NCI-H69 (cell line): ENCODE data around the gene FAM83C.
A peak's percentile ranks its signal among the peaks of the same experiment; 100 is the strongest.
"Not testable (repeated sequence)": the region's sequence is repeated elsewhere in the genome, so short reads cannot be mapped to it uniquely, and the experiment has no call there.

Source experiments
- DNase-seq: peaks from one replicate; lab custom pipeline; 2025; lab: John Stamatoyannopoulos, UW

FAM83C gene

DNA sequence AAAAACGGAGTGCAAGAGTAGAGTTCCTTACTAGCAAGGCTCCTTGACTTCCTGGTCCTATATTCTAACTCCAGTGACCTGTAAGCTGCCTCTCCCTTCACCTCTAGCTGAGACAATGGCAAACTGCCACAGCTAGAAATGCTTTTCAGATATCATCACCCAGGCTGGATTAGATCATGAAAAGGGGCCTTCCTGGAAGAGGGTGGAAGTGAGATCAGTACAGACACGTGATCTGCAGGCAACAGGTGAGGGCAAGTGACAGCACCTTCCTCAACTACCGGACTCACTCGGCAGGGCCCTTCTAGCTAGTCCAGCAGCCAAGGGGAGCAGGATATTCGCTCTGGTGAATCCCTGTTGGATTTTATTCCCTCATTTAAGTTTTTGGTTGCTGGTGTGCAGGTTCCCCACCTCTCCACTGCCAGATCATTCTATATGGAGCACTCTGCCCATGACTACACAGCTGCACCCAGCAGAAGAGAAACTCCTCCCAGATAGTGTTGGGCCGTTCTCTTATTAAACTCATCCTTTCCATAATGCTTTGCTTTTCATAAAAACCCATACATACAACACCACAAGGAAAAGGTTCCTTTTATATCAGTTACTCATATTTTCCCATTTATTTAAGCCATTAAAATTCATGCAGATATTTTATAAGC lies 26.4 kb upstream of the FAM83C start:
- peak; percentile 81 for DNase-seq

DNA sequence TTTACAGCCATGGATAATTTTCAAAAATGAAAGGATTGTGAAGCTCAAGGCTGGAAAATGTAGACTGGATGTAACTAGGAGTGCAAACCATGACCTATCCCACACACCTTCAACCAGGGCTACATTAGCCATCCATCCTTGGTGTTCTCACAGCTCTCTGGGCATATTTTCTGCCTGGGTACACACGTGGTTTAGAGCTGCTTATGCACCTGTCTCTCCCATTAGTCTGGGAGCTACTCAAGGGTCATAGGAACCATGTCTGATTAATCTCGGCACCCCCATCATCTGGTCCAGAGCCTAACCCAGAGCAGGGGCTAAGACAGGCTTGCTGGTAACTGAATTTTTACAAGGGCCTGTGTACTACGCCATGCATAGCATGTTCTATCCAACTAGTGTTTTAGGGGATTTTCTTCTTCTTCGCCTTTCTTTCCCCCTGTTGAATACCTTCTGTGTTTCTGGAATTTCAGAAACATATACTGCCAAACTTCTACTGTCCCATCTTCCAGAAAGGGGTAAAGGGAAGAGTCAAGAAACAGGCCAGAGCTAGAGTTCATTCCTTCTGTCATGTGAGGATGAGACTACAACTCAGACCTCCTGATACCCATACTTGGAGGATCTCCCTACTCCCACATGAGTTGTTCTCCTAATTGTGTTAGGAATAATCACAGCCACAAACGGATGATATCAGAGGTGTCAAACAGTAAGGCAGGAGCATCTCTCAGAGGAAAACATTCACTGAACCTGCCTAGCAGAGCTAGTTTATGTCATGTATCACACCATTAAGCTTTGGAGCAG lies 25.4 kb upstream of the FAM83C start:
- no peak for DNase-seq

DNA sequence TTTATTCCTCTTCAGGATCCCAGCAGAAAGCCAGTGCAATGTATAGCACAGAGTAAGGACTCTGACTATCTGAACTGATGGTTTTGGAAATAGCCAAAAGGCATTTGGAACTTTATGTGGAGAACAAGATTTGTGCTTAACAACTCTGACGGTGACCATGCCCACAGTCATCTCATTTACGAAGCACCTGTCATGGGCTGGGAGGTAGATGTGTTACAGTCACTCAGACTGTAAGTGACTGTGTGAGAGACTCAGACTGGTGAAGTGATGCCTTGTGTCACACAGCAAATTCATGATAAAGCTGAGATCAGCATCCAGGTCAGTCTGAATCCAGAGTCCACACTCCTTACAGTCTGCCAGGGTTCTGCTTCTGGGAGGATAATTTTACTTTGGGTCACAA lies 23.9 kb upstream of the FAM83C start:
- no peak for DNase-seq

DNA sequence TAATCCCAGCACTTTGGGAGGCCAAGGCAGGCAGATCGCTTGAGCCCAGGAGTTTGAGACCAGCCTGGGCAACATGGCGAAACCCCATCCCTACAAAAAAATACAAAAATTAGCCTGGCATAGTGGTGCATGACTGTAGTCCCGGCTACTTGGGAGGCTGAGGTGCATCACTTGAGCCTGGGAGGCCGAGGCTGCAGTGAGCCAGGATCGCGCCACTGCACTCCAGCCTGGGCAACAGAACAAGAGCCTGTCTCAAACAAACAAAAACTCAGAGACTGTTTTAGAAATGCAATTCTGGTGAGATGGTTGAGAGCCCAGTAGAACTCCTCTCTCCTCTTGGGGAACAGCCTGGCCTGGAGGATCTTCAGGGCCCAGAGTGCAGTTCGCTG lies 23.4 kb upstream of the FAM83C start:
- not testable (repeated sequence) for DNase-seq

- DNase-seq = no peak
These were observed 22.8 kb upstream of the FAM83C start for GRCh38 chr20:35314816-35315631.

GRCh38 chr20:35312318-35312717 lies 20.1 kb upstream of the FAM83C start:
- peak; percentile 44 for DNase-seq

DNA sequence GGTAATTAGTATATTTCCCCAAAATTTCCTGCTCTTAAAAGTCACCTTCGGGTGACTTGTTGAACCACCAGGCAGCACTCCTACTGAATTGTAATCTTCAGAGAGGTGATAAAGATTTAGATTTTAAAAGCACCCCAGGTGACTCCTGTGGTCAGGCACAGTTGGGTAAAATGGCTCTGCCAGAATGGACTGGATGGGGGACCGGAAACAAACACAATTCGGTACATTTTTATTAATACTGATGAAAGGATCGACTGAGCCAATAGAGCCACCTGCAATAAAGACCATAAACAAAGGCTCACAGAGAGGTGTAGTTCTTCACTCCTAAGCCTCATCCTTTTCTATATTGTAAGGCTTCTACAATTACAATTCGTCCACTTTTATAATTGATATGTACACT lies 19.6 kb upstream of the FAM83C start:
- DNase-seq = no peak

DNA sequence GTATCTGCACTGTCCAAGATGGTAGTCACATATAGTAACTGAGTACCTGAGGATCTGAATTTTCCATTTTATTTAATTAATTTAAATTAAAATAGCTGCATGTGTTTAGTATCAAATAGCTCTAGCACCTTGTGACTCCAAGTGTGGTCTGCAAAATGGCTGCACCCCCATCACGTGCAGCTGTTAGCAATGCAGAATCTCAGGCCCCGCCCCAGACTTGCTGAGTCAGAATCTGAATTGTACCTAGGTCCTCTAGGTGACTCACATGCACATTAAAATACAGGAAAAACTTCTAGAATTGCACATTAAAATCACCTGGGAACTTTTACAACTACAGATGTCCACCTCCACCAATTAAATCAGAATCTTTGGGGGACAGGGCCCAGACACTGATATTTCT lies 19.2 kb upstream of the FAM83C start:
- peak; percentile 49 for DNase-seq

- DNase-seq = peak; percentile 58
These were observed 15.7 kb upstream of the FAM83C start for GRCh38 chr20:35307666-35308653.

GRCh38 chr20:35306931-35307517 lies 14.8 kb upstream of the FAM83C start:
- peak; percentile 69 for DNase-seq

DNA sequence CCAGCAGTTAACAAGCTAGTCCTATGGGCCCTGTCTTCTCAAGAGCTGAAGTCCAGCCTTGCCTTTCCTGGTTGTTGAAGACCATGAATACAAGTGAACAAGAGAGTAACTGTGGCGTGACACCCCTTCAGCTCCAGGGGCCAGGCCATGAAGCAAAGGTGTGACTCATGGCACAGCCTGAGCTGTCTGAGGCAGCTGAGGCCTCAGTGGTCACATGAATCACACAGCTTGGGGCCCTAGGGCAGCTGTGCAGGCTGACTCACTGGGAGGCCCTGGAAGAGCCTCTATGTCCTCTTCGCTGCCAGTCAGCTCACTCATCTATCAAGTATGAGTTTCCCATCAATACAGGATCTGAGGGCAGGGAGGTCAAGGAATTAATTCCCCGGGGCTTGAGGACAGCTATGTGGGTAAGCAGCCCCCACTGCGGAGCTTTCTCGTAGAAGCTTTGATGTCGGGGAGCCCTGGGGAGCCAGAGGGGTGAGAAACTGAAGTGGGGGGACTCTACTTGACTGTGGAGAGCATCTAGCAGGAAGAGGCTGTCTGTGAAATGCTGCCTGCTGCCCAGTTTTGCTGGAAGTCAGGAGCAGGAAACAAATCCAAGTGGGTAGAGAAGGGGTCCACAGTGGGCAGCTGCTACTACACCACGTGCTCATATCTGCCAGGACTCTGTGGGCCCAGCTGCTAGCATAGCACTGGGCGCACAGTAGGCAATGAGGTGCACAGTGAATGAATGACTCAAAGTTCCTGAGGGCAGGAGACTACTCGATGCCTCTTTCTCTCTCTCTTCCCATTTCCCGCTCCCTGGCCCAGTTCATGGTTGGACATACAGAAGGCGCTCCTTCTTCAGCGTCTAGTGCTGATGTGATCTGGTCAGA lies 13.7 kb upstream of the FAM83C start:
- peak; percentile 51 for DNase-seq

DNA sequence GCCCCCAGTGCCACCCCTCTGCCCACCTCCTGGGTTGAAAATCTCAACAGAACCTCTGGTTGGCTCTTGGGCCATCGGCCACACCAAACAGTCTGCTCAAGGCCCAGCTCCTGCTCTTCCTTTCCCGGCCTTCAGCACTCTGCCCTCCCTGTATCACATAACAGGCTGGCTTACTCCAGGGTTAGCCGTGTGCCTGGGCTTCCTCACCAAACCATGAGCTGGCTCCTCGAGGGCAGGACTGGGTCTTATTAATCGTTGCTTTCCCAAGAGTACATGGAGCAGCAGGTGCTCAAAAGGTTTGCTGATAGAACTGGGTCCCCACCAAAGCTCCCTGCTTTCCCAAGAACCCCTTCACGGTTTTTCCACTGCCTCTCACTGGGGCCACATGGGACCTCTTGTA lies 12.7 kb upstream of the FAM83C start:
- no peak for DNase-seq

DNA sequence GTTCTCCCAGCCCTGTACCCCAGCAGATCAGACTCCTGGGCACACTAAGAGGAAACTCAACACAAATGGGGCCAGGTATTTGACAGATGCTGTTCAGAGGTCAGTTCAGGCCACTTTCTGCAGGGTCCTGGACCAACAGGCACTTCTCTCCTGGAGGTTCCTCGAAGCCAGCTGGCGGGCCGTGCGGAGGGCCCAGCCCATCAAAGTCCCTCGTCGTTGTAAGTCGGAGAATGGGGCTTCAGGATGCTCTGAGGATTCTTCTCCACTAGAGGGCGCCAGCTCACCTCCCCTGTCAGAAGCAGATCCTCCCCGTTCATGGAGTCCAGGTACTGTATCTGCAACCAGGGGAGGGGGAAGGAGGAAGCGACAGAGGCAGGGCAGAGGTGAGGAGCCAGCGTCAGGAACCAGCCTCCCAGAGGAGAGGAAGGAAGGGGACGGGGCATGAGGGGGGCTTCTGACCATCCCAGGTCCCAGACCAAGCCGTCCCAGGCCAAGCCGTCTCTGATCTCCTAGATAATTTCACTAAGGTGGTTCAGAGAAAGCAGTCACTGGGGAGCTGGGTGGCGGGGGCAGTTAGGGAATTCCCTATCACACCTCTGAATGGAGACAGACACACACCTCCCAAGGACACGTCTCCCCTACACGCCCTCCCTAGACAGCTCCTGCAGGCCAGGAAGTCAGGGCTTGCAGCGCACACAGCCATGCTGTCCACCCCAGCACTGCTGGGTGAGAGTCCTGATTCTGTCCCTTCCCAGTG lies 11.7 kb upstream of the FAM83C start:
- peak; percentile 95 for DNase-seq

DNA sequence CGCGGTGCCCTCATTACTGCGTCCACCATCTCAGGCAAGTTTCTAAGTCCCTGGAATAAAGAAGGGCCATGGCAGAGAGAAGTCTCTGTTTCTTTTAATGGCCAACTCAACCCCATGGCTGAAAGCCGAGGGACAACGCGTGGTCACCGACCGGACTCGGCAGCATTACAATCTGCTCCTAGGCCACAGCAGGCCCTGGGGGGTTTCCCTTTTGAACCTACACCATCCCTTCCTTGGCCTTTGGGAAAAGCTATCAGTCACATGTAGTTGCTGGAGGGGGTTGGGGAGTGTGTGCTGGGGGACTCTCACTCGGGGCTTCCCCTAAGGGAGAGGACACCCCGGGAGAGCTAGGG lies 11.1 kb upstream of the FAM83C start:
- DNase-seq = no peak

DNA sequence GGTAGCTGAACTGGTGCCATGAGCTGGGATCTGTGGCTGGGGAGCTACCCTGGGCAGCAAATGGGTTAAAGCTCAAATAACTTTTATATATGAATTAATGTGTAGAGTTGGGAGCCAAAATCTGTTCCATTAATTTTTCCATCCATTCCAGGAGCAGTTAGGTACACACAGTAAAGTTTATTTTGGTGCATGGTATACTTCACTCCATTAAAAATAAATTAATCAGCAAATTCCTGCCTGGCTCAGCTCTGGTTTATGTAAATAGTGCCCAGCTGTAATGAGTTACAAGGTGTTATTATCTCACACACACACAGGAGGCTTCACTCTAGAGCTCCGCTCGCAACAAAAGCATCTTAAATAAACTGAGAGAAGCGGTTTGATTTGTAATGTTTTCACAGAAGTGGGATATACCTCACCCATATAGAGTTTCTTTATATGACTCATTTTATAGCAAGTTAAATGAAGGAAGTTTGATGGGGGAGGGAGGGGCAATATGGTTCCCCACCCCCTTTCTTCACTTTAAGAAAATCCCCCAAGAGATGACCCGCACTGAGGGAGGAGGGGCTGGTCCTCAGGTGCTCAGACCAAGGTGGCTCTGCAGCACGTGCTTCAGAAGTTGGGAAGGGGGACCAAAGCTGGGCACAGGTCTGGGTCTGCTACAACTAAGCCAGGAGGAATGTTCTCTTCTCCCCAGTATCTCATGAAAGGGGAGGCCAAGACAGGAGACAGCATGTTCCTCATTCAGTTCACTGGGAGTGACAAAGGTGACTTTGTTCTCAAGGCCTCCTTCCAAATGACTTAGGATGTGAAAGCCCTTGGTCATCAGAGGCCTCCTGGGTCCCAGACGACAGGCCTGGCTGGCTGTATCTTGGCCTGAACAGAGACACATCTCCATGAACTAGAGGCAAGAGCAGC lies 10.5 kb upstream of the FAM83C start:
- DNase-seq = peak; percentile 93

GRCh38 chr20:35301426-35301825 lies 9.2 kb upstream of the FAM83C start:
- no peak for DNase-seq

GRCh38 chr20:35300469-35301262 lies 8.4 kb upstream of the FAM83C start:
- no peak for DNase-seq

- DNase-seq = no peak
These were observed 7.6 kb upstream of the FAM83C start for GRCh38 chr20:35299780-35300179.
